Choroid plexus epithelial cell (primary cell): Measurements from ENCODE around the gene EVI2B.

Source experiments
- DNase-seq: peaks from one replicate; pipeline ENCODE4 v3.0.0-alpha.2; 2010; ENCODE audit warnings: low read depth
- H3K4me3 ChIP-seq: 2 replicates; pipeline ENCODE4 v1.5.1; 2011; ENCODE audit warnings: low read depth, mild to moderate bottlenecking, control low read depth, low read length, moderate library complexity
- CTCF ChIP-seq: conservative IDR thresholded peaks from 2 replicates; pipeline ENCODE4 v1.5.1; 2011; ENCODE audit warnings: low read depth, mild to moderate bottlenecking, control low read depth, inconsistent platforms, low read length, moderate library complexity

EVI2B gene

GRCh38 chr17:31286587-31286986 lies 27.3 kb downstream of the EVI2B start:
- DNase-seq = no peak
- H3K4me3 ChIP-seq = no peak overlapping the region
- no peak for TF ChIP-seq CTCF

- no peak for TF ChIP-seq CTCF
- H3K4me3 ChIP-seq = no peak overlapping the region
- no peak for DNase-seq
Measured at GRCh38 chr17:31283841-31284240, 30.0 kb downstream of the EVI2B start.

GRCh38 chr17:31281061-31281460 lies 32.8 kb downstream of the EVI2B start:
- no peak overlapping the region for H3K4me3 ChIP-seq
- TF ChIP-seq CTCF = no peak
- DNase-seq = no peak

- no peak for DNase-seq
- TF ChIP-seq CTCF = no peak
- H3K4me3 ChIP-seq = no peak overlapping the region
Measured at GRCh38 chr17:31279401-31279800, 34.5 kb downstream of the EVI2B start.

GRCh38 chr17:31275116-31275515 lies 38.7 kb downstream of the EVI2B start:
- no peak for TF ChIP-seq CTCF
- H3K4me3 ChIP-seq = no peak overlapping the region
- DNase-seq = no peak

GRCh38 chr17:31274252-31274651 lies 39.6 kb downstream of the EVI2B start:
- TF ChIP-seq CTCF = no peak
- H3K4me3 ChIP-seq = no peak overlapping the region
- peak; percentile 87 for DNase-seq

- peak; percentile 52 for DNase-seq
Measured at GRCh38 chr17:31273516-31273915, 40.3 kb downstream of the EVI2B start.

More at GRCh38 chr17:31273516-31273915, 40.3 kb downstream of the EVI2B start:
- no peak for TF ChIP-seq CTCF
- no peak overlapping the region for H3K4me3 ChIP-seq
